GM13976 (cell line): ENCODE results near the gene SCAPER.
"Not testable (repeated sequence)": the region's sequence is repeated elsewhere in the genome, so short reads cannot be mapped to it uniquely, and the experiment has no call there.

Experiments used
- DNase-seq: peaks from one replicate; pipeline ENCODE4 v3.0.0; 2012; ENCODE audit warnings: low spot score
- CTCF ChIP-seq: IDR thresholded peaks from 2 replicates; pipeline ENCODE4 v1.5.1; 2012; ENCODE audit warnings: borderline replicate concordance, mild to moderate bottlenecking; ENCODE audit not compliant: insufficient read depth; ENCODE audit errors: extremely low read depth, missing control alignments, control extremely low read depth
- in situ Hi-C: fragments of 300-500 bp; cut with MboI; formaldehyde crosslinking; loops from one replicate; pipeline ENCODE4 v1.12.0; 2022; ENCODE audit warnings: low sequenced_read_pairs, mixed read lengths, inconsistent platforms; ENCODE audit not compliant: unreplicated experiment

Gene SCAPER

GRCh38 chr15:76502678-76503077 is 402.5 kb downstream of the SCAPER start:
- in situ Hi-C loops = no loop called here
- no peak for DNase-seq
- TF ChIP-seq CTCF = no peak

GRCh38 chr15:76502185-76502584 is 403.0 kb downstream of the SCAPER start:
- in situ Hi-C loops = not testable (repeated sequence)

GRCh38 chr15:76501726-76502125 is 403.4 kb downstream of the SCAPER start:
- no peak for TF ChIP-seq CTCF
- DNase-seq = no peak
- in situ Hi-C loops = no loop called here

More at GRCh38 chr15:76502185-76502584, 403.0 kb downstream of the SCAPER start:
- DNase-seq = not testable (repeated sequence)

GRCh38 chr15:76501011-76501410 is 404.1 kb downstream of the SCAPER start:
- no peak for TF ChIP-seq CTCF
- in situ Hi-C loops = no loop called here
- DNase-seq = no peak

- TF ChIP-seq CTCF = no peak
- in situ Hi-C loops = no loop called here
- DNase-seq = no peak
These were observed 409.7 kb downstream of the SCAPER start for GRCh38 chr15:76495487-76495886.

GRCh38 chr15:76492538-76492937 is 412.6 kb downstream of the SCAPER start:
- no peak for TF ChIP-seq CTCF
- in situ Hi-C loops = no loop called here
- DNase-seq = no peak

- in situ Hi-C loops = no loop called here
- TF ChIP-seq CTCF = no peak
These were observed 421.4 kb downstream of the SCAPER start for GRCh38 chr15:76483752-76484151.

More at GRCh38 chr15:76483752-76484151, 421.4 kb downstream of the SCAPER start:
- no peak for DNase-seq
